Transverse colon (tissue), 4 donors: ENCODE data around the gene TXLNB.

Experiments used
- POLR2AphosphoS5 ChIP-seq, 3 donors: sonication (generic); formaldehyde crosslinking; IDR thresholded peaks; one replicate each; pipeline ENCODE4 v1.6.1; 2016; ENCODE audit warnings: antibody characterized with exemption in 3 of 3
- TF ChIP-seq, protein P1 (sequence below), 5 experiments: fragments of 200-600 bp in 3 of 5; fragments of 450-650 bp in 2 of 5; sonication (generic) in 3 of 5; IDR thresholded peaks; 1 replicate in 2 of 5; 2 replicates in 3 of 5; pipeline ENCODE4 v1.5.1; 2016 to 2017; ENCODE audit warnings: antibody characterized with exemption in 5 of 5, inconsistent platforms in 3 of 5, mild to moderate bottlenecking in 2 of 5, moderate library complexity in 1 of 5

DNA sequence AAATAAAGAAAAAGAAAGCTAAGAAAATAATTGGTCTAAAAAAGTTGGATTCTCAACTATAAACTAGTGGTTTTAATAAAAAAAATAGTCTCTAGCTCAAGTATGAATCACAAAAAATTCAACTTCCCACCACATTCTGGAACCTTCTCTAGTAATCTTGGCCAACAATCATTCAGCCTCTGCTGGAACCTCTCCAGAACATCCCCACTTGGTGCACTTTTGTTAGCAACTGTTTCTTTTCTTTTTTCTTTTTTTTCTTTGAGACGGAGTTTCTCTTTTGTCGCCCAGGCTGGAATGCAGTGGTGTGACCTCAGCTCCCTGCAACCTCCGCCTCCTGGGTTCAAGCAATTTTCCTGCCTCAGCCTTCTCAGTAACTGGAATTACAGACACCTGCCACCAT lies 35.7 kb downstream of the TXLNB start:
- TF ChIP-seq, protein P1, sequence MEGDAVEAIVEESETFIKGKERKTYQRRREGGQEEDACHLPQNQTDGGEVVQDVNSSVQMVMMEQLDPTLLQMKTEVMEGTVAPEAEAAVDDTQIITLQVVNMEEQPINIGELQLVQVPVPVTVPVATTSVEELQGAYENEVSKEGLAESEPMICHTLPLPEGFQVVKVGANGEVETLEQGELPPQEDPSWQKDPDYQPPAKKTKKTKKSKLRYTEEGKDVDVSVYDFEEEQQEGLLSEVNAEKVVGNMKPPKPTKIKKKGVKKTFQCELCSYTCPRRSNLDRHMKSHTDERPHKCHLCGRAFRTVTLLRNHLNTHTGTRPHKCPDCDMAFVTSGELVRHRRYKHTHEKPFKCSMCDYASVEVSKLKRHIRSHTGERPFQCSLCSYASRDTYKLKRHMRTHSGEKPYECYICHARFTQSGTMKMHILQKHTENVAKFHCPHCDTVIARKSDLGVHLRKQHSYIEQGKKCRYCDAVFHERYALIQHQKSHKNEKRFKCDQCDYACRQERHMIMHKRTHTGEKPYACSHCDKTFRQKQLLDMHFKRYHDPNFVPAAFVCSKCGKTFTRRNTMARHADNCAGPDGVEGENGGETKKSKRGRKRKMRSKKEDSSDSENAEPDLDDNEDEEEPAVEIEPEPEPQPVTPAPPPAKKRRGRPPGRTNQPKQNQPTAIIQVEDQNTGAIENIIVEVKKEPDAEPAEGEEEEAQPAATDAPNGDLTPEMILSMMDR (IDR thresholded peaks at IDR 0.05): no peak
- no peak for TF ChIP-seq POLR2AphosphoS5 (IDR thresholded peaks at IDR 0.05)
